ENCODE results near the gene GPC4. TPM values are rescaled to one million over a fixed set of nuclear protein-coding genes. Genes with fewer than 3 reads are reported as not detected.

GPC4 gene
- total RNA-seq, 1 donor from 2014 or later = 1.2 TPM

- no peak for DNase-seq (ENCODE audit: low spot score in 2 of 2)
- no peak for FAIRE-seq
These were observed 164.1 kb downstream of the GPC4 start for GRCh38 chrX:133251204-133251603.

- DNase-seq (ENCODE audit: low spot score in 2 of 2) (no peak), FAIRE-seq (no peak)
These were observed 164.8 kb downstream of the GPC4 start for GRCh38 chrX:133250184-133251100.

Other genes starting within 250 kb of the GPC4 start
- not detected for gene TFDP3, start 197.1 kb downstream of the GPC4 start, total RNA-seq

Measured in frontal cortex (tissue), 4 donors.